ENCODE results near the gene CHRNA5.

The CHRNA5 gene

DNA sequence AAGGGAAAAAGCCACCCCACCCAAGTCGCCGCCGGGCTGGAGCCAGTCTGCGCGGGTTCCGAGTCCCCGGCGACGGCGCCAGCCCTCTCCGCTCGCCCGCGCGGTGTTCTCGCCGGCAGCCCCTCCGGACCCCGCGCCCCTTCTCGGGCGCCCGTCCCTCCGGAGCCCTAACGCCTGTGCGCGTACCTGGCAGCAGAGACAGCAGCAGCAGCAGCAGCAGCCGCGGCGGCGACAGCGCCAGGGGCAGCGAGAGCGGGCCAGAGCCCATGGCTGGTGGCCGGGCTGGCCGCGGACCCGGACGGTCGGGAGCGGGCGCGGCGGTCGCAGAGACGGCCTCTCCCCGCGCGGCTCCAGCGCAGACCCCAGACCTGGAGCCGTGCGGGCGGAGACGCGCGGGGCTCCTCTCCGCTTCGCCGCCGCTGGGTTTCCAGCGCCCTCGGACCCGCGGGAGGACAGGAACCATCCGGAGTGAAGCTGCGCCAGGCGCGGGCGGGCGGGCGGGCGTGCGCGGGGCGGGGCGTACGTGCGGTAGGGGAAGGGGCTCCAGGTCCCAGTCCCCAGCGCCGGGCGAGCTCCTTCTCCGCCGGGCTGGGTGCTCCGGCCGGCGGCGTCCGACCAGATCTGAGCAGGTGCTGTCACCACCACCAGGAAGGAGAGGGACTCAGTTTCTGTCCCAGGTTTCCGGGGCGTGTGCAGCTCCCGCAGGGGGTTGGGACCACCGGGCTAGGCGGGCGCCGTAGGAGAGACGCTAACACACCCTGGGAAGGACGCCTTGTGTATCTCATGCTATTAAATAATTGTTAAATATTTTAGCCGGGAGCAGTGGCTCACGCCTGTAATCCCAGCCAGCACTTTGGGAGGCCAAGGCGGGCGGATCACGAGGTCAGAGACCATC lies 55.5 kb downstream of the CHRNA5 start, which contains the start of gene CHRNA3:
TSS of gene CHRNA3 (minus strand) at position 470 of the 895 bp plus-strand sequence. CDS start at position 268, 202 bp downstream.
- no peak for DNase-seq

DNA sequence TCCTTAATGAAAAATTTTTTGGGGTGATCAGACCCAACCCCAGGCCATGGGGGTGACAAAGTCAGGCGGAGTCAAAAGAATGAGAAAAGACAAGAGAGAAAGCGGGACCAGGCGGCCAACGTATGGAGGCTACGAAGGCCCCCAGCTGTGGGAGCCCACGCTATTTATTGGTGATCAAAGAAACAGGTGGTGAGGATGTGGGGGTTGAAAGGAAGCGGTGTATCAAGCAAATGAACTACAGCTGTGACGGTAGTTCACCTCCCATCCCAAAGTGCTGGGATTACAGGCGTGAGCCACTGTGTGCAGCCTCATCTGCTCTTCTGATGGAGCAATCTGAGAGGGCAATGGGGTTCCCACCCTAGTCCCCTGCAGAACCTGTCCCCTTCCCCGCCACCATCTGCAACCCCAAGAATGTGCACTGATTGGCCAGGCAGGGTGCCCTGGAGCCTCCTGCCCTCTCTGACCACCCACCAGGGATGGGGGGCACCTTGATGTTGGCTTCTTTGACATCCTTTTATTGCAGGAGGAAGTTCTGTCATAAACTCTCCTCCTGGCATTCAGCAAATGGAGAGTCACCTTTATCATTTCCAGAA lies 56.6 kb downstream of the CHRNA5 start:
- DNase-seq, result no peak

DNA sequence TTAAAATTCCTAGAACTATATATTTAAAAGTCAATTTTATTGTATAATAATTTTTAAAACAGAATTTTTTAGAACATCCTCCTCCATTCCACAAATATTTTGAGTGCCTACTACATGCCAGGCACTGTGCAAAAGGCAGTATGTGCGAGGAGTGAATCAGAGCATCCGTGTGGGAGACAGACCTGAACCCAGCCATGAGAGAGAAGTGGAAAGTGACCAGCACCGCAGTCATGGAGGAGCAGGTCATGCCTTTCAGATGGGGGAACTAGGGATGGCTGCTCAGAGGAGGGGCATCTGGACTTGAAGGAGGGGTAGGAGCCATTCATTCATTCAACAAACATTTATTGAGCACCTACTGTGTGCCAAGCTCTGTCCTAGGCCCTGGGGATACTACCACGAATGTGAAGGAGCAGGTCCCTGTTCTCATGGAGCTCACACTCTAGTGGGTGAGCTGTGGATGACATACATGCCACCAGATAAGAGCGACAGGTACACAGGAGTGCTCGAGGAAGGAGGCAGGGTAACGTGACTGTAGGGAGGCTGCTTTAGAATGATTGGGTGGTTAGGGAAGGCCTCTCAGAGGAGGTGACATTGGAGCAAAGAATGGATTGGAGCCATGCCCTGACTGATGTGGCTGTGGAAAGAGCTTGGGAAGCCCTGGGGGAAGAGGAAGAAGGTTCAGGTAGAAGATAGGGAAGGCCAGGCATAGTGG lies 58.6 kb downstream of the CHRNA5 start:
- no peak for DNase-seq

DNA sequence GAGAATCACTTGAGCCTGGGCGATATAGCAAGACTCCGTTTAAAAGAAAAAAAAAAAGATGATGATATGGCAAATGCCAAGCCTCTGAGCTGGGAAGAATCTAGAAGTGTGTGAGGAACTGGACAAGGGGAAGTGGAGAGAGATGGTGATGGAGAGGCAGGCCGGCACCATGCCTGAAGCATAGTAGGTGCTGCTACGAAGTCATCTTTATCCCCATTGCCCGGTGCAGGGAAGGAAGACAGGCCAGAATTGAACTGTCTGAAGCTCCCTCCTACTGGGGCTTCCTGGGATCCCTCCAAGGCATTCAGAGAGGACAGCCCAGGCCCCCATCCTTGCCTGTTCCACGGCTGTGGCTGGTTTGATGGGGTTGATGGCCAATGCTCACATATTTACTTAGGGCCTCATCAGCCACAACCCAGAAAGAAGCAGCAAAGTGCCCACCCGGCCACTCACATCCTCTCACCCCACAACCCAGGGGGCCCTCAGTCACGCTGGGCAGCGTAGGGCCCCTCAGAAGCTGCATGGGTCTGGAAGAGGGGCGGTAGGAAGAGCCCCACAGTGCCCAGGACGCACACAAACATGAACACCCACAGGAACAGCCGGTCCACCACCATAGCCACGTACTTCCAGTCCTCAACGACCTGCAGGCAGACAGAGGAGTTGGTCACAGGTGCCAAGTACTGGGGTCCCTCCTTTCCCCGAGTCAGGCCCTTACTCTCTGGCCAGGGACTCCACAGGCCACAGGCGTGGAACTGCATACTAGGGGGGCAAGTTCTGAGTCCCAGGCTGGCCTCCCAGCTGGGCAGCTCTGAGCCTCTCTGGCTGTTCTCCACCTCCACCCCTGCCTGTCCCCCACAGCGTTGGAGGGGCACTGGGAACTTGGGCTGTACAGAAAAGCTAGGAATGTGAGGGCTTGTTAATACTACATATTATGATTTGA lies 59.6 kb downstream of the CHRNA5 start:
- no peak for DNase-seq

DNA sequence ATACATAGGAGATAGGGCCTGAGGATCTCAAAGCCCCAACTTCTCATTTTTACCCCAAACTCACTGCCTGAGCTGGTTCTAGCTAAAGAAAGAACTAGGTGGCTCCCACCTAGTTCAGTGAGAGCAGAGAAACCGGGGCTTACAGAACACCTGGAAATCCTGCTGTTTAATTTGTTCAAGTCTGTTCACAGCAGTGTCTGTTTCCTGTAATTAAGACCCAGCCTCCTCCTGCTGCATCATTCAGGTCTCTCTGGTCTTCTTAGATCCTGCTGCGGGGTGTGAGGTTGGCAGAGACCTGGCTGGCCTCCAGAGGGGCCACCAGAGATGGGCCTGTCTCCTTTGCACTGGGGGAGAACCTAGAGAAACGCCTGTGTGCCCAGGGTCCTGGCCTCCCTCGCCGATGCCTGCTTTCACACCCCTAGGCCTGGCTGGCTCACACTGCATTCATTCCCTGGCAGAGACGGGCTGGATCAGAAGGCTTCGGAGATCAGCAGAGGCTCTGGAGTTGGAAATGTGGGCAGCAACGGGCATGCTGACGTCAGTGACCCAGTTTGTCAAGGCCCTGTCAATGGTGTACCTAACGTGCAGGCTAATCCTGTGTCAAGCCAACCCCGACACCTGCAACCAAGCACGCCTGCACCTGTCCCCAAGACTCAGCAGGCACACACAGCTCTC lies 60.4 kb downstream of the CHRNA5 start:
- DNase-seq, result peak; percentile 55

DNA sequence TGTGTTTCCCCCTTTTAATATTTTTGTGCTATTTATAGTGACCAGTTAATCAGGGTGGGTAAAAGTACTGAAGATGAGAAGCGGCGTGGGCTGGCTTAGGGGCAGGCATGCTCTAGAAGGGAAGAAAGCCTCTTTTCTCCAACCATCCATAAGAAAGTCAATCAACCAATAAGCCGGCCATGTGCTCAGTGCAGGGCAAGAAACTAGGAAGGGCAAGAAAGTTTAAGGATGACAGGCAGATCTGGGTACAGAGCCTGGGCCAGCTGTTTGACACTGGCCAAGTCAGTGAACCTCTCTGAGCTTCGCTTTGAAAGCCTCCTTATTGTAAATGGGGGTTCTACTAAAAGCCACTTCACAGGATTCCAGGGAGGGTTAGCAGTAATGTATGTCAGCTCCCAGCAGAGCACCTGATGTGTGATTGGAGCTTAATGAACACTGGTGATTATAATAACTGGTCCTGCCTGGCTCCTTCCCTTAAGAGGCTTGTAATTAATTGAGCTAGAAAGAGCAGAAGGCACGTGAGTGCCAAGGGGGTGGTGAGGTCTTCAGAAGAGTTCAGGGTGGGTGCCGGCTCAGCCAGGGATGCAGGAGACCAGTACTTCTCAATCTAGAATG lies 61.2 kb downstream of the CHRNA5 start:
- DNase-seq, result peak; percentile 34

DNA sequence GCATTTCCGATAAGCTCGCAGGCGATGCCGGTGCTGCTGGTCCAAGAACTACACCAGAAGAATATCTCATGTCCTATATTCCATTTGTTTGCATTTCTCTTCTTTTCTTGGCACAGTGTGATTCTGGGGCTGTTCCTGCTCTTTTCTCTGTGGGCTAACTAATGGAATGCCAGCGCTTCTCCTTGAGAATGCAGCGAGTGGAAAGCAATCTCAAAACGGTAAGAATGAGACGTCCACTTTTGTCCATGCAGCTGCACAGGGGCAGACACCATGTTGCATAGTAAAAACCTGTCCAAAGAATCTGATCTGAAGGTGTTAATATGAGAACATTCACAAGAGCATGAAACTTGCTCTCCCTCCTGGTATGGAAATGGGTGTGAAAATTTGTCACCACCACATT lies 62.0 kb downstream of the CHRNA5 start:
- no peak for DNase-seq

DNA sequence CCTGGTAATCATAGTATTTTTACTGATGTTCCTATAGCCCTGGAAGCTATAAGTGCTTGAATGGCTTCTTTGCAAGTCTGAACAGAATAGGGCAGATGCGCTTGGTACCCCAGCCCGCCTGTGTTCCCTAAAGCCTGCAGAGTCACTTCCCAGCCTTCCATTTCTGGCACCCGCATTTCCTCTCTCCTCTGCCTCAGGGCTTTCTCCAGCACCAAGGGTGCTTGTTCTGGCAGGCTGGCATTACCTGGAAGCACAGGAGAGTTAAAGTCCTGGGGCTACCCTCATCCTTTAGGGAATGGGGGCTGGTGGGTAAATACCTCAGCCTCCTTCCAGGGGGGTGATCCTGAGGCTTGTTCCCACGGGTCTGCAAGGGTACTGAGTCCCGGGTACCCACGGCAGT lies 62.9 kb downstream of the CHRNA5 start:
- no peak for DNase-seq

DNA sequence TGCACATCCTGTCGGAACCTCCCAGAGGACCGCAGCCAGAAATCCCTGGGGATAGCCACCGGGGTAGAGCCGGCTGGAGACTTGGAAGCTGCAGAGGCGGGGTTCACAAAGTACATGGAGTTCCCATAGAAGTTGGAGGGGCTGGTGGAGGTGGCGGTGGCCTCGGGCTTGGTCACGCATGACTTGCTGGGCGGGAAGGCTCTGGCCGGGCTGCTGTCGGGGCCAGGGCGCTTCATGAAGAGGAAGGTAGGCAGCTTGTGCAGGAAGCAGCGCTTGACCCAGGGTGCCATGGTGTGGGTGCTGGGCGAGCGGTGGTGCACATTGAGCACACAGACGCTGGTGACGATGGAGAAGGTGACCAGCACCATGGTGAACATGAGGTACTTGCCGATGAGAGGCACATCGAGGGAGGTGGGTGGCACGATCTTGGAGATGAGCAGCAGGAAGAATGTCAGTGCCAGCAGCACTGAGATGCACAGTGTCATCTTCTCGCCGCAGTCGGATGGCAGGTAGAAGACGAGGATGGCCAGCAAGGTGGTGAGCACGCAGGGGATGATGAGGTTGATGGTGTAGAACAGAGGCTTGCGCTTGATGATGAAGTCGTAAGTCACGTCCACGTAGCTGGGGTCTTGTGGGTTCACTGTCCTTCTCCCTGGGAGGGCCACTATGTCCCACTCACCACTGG lies 63.9 kb downstream of the CHRNA5 start:
- DNase-seq, result no peak

DNA sequence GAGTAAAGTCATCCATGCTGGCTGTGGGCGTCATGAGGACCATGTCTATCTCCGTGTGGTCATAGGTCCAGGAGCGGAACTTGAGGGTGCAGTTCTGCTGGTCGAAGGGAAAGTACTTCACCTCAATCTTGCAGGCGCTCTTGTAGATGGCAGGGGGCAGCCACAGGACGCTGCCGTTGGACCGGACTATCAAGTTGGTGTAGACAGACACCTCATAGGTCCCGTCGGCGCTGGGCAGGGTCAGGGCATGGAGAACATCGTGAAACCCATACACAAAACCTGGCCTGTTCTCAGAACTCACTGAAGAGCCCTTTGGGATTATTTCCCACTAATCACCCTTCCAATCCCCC lies 64.4 kb downstream of the CHRNA5 start:
- DNase-seq, result no peak

DNA sequence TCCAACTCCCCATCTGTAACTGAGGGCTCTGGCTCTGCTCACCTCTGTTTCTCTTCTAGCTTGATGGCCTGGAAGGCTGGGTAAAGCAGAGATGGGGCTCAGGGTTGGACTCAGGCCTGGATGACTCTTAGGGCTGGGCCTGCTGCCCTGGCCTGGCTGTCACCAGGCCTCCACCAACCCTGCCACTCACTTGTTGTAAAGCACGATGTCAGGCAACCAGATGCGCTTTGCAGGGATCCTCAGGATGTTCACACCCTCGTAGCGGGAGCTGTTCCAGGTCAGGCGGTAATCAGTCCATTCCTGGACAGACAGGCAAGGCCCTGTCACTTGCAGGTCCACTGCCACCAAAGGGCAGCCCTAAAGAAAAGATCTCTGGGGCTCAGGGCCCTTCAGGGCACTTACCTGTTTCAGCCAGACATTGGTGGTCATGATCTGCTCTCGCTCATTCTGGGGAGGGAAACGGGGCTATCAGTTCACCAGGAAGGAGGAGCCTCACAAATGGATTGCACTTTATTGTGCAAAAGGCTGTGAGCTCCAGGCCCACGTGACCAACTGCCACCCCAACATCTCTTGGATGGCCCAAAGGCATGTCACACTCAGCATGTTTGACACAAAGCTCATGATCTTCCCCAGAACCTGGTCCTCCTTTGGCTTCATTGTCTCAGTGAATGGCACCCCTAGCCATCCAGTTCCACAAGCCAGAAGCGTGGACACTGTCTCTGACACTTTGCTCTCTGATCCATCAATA lies 65.7 kb downstream of the CHRNA5 start:
- no peak for DNase-seq

DNA sequence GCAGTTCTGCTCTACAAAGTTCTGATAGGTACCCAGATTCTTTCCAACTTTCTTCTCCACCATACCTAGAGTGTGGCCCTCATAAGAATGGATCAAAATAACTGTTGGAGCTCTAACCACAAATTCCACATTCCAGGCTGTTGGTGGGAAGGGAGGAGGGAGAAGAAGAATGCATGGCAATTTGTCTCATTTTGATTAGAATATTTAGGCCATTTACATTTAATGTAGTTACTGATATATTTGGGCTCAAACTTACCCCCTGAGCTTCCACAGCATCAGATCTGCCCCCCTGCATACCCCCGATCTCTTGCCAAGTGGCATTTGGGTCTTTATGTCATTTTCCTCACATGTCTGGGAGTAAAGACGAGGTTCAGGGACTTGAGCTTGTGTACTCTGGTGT lies 68.0 kb downstream of the CHRNA5 start:
- DNase-seq, result no peak

DNA sequence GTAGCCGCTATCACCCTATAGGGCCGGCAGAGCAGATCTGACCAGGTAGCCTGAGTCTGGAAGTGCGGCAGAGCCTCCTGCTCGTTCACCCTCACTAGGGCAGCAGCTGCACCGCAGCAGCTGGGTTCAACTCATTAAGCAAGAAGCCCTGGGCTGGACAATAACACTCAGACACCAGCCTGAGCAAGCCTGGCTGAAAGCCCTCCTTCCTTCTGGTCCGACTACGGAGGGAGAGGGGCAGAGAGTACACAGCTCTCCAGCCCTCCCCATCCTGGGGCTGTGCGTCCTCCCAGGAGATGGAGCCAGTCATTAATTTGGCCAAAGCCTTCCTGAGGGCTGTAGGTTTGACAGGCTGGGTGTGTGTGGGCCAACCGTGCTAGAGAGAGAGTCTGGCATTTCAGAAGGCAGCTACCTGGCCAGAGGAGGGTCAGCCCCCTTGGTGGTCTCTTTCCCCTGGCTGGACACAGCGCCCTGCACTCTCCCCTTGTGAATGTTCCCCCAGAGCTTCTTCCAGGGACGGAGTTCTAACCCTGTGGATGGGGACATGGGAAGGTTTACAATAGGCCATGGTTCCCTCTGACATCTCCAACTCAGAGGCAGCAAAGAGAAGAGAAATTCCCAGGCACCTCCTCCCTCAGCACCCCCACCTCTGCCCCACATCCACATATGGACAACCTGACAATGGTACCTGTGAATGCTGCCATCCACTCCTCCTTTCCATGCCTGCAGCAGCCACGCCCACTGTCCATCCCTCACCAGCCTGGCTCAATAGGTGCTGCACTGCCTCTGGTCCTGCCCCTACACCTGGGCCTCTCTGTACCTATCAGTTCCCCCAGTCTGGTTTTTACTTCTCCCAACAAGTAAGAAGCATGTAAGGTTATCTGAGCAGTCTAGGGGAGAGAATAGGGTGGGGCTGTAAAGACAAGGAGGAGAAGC lies 69.2 kb downstream of the CHRNA5 start:
- no peak for DNase-seq

DNA sequence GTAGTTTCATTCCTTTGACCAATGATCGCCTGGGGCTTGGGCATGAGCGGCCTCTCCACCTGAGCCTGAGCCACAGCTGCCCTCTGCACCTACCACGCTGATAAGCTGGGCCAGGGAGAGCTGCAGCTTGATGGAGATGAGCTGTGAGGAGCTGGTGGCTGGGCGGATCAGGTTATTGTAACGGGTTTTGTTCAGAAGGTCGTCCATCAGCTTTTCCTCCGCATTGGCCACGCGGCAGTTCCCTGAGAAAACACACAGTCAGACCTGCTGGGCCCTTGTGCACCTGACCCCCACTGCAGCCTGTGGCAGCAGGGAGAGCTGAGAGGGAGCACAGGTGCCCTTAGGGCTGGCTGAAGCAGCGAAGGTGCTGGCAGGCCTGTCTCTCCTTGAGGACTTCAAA lies 70.0 kb downstream of the CHRNA5 start:
- DNase-seq, result no peak

DNA sequence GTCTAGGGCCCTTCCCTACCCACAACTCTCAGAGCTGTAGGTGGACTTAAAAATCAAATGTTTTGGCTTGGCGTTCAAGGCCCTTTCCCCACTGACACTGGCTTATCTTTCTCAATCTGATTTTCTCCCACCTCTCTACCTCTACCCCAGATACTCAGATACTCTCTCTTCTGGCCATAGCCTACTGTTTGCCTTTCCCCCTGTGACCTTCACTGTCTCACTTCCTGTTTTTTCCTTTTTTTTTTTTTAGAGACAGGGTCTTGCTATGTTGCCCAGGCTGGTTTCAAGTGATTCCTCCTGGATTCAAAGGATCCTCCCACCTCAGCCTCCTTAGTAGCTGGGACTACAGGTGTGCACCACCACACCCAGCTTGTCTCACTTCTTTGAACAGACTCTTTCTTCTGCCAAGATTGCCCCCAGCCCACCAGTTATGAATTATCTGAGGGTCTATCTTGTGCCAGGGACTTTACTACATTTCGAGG lies 71.1 kb downstream of the CHRNA5 start:
- DNase-seq, result no peak

DNA sequence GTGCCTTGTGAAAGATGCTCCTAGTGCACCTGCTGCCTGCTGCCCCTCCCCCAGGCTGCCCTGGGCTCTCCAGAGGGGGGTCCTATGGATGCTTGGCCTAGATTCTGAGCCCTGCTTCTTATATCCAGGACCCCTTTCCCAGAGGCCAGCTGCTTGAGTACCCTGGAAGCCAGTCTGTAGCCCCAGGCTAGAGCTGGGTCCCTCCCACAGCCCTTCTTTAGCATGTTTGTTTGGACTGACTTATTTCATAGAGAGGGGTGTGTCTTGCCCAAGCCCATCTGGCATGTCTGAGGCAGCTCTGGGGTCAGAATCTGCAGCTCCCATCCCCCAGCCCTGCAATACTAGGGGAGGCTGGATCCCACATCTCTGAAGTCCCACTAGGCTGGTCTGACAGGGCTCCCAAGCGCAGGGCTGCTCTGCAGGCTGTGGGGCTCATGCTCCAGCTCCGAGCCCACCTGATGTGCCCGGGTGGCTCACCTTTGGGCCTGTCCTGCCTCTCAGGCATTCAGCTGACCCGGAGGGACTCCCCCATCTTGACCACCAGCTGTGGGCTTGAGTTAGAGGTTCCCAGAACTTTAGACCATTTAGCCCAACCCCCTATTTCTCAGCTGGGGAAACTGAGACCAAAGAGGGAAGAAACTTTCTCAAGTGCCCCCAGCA lies 72.6 kb downstream of the CHRNA5 start:
- no peak for DNase-seq

DNA sequence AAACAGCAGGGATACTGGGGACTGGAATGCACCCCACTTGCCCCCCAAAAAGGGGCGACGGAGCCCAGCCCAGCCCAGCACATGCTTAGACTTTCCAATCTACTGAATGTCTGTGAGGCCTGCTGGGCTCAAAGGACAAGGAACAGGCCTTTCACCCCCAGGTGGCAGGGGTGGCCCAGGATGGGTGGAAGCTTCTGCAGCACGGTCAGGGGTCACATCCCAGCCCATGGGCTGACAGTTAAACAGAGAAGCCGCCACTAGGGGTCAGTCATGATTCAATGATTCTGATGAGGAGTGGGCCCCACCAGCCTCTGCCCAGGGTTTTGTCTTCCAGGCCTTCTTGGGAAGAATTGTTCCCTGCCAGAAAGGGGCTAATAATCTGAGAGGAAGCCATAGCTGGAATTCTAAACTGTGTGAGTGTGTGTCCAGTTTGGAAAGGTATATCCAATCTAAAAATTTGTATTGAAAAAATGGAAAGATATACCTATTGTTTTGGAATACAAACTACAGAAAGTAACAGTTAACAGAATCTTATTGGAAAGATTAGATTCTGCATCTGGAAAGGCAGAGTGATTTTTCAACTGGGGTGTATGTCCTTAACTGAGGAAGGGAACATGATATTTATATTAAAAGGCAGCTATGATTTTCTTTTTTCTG lies 73.5 kb downstream of the CHRNA5 start:
- peak; percentile 53 for DNase-seq
